OCI-LY1 (cell line): ENCODE measurements around the gene WIPF2.

Experiments used
- EZH2 ChIP-seq: fragments of 200-600 bp; sonication (generic), shearing (Covaris generic); IDR thresholded peaks from 2 replicates; pipeline ENCODE4 v1.8.0; 2017; ENCODE audit warnings: borderline replicate concordance, mixed run types, mild to moderate bottlenecking, antibody characterized with exemption, low read length, moderate library complexity, mixed read lengths
- TF ChIP-seq, protein P1 (sequence below): fragments of 200-600 bp; sonication (generic), shearing (Covaris generic); IDR thresholded peaks from 2 replicates; pipeline ENCODE4 v1.5.1; 2017; ENCODE audit warnings: mild to moderate bottlenecking, antibody characterized with exemption, low read length, moderate library complexity, mixed read lengths

DNA sequence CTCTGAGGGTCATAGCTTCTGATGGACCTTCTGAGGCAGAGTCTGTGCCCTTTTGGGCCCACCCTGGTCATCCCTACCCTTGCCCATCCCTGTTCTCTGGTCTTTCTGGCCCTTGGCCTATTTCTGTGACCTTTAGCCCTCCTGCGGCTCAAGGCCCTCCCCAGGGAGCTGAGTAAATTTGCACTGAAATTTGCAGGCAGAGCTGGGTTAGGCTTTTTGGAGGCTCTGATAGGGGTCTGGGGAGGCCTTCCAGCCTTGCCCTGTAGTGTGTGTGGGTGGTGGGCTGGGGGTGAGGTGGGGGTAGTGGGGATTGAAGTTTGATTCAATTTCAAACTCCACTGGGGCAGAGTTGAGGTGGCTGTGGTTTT, 107.7 kb downstream of the WIPF2 start:
- TF ChIP-seq, protein P1, sequence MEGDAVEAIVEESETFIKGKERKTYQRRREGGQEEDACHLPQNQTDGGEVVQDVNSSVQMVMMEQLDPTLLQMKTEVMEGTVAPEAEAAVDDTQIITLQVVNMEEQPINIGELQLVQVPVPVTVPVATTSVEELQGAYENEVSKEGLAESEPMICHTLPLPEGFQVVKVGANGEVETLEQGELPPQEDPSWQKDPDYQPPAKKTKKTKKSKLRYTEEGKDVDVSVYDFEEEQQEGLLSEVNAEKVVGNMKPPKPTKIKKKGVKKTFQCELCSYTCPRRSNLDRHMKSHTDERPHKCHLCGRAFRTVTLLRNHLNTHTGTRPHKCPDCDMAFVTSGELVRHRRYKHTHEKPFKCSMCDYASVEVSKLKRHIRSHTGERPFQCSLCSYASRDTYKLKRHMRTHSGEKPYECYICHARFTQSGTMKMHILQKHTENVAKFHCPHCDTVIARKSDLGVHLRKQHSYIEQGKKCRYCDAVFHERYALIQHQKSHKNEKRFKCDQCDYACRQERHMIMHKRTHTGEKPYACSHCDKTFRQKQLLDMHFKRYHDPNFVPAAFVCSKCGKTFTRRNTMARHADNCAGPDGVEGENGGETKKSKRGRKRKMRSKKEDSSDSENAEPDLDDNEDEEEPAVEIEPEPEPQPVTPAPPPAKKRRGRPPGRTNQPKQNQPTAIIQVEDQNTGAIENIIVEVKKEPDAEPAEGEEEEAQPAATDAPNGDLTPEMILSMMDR, result no peak
- no peak for TF ChIP-seq EZH2
